H9 (cell line): ENCODE measurements around the gene ITGBL1. TPM values are rescaled to one million over a fixed set of nuclear protein-coding genes. Genes with fewer than 3 reads are reported as not detected.

ENCODE experiments used
- DNase-seq: peaks from one replicate; pipeline ENCODE4 v3.0.0-alpha.2; 2017
- H2AFZ ChIP-seq: one replicate; pipeline ENCODE4 v1.6.1; 2013; ENCODE audit warnings: mild to moderate bottlenecking, low read length, control low read depth, moderate library complexity
- H2AK5ac ChIP-seq: 2 replicates; pipeline ENCODE4 v1.6.1; 2013; ENCODE audit warnings: low read length, control low read depth, mixed read lengths; ENCODE audit not compliant: insufficient read length
- H2BK120ac ChIP-seq: one replicate; pipeline ENCODE4 v1.6.1; 2013; ENCODE audit warnings: low read depth, mild to moderate bottlenecking, low read length, control low read depth, inconsistent platforms; ENCODE audit not compliant: poor library complexity, severe bottlenecking
- H2BK12ac ChIP-seq: 2 replicates; pipeline ENCODE4 v1.6.1; 2013; ENCODE audit warnings: low read length, control low read depth, mixed read lengths, low read depth; ENCODE audit not compliant: insufficient read length
- H2BK15ac ChIP-seq: 2 replicates; pipeline ENCODE4 v1.6.1; 2013; ENCODE audit warnings: low read depth, low read length, control low read depth
- H2BK20ac ChIP-seq: one replicate; pipeline ENCODE4 v1.6.1; 2013; ENCODE audit warnings: low read depth, mild to moderate bottlenecking, low read length, control low read depth, inconsistent platforms; ENCODE audit not compliant: poor library complexity, severe bottlenecking
- H2BK5ac ChIP-seq: 2 replicates; pipeline ENCODE4 v1.6.1; 2013; ENCODE audit warnings: low read length, control low read depth, mixed read lengths; ENCODE audit not compliant: insufficient read length
- H3K14ac ChIP-seq: 2 replicates; pipeline ENCODE4 v1.6.1; 2013; ENCODE audit warnings: low read length, control low read depth; ENCODE audit not compliant: insufficient read depth
- H3K18ac ChIP-seq: 2 replicates; pipeline ENCODE4 v1.6.1; 2013; ENCODE audit warnings: low read depth, mild to moderate bottlenecking, mixed read lengths, low read length, control low read depth; ENCODE audit not compliant: insufficient read length
- H3K23ac ChIP-seq: 2 replicates; pipeline ENCODE4 v1.6.1; 2013; ENCODE audit warnings: low read length, control low read depth, mixed read lengths, low read depth; ENCODE audit not compliant: insufficient read length
- H3K23me2 ChIP-seq: 2 replicates; pipeline ENCODE4 v1.6.1; 2013; ENCODE audit warnings: low read depth, mild to moderate bottlenecking, mixed read lengths, low read length, control low read depth; ENCODE audit not compliant: insufficient read length, poor library complexity, severe bottlenecking
- H3K27ac ChIP-seq: 2 replicates; pipeline ENCODE4 v1.5.1; 2013; ENCODE audit warnings: low read length, control low read depth, mixed read lengths, low read depth; ENCODE audit not compliant: insufficient read length
- H3K27me3 ChIP-seq: 2 replicates; pipeline ENCODE4 v1.6.1; 2013; ENCODE audit warnings: low read length, control low read depth, inconsistent platforms; ENCODE audit not compliant: insufficient read depth
- H3K4ac ChIP-seq: 2 replicates; pipeline ENCODE4 v1.6.1; 2013; ENCODE audit warnings: low read depth, mild to moderate bottlenecking, control low read depth, inconsistent platforms, low read length, moderate library complexity
- H3K4me1 ChIP-seq: 2 replicates; pipeline ENCODE4 v1.6.1; 2013; ENCODE audit warnings: low read length, control low read depth, inconsistent platforms; ENCODE audit not compliant: insufficient read depth
- H3K4me2 ChIP-seq: 2 replicates; pipeline ENCODE4 v1.6.1; 2013; ENCODE audit warnings: low read length, control low read depth, mixed read lengths; ENCODE audit not compliant: insufficient read length, insufficient read depth
- H3K56ac ChIP-seq: 2 replicates; pipeline ENCODE4 v1.6.1; 2013; ENCODE audit warnings: low read depth, mild to moderate bottlenecking, mixed read lengths, low read length, control low read depth; ENCODE audit not compliant: insufficient read length
- H3K79me1 ChIP-seq: 2 replicates; pipeline ENCODE4 v1.6.1; 2013; ENCODE audit warnings: low read depth, mild to moderate bottlenecking, moderate library complexity, low read length, control low read depth, inconsistent platforms; ENCODE audit not compliant: insufficient read depth, poor library complexity, severe bottlenecking
- H3K79me2 ChIP-seq: 2 replicates; pipeline ENCODE4 v1.6.1; 2013; ENCODE audit warnings: low read length, control low read depth, inconsistent platforms; ENCODE audit not compliant: insufficient read depth
- H3K9ac ChIP-seq: 2 replicates; pipeline ENCODE4 v1.6.1; 2013; ENCODE audit warnings: low read length, control low read depth, mixed read lengths; ENCODE audit not compliant: insufficient read length; ENCODE audit errors: extremely low read depth
- H3K9me3 ChIP-seq: one replicate; pipeline ENCODE4 v1.6.1; 2013; ENCODE audit warnings: low read depth, low read length, inconsistent platforms; ENCODE audit not compliant: control insufficient read depth
- H3T11ph ChIP-seq: one replicate; pipeline ENCODE4 v1.6.1; 2013; ENCODE audit warnings: mild to moderate bottlenecking, low read length, control low read depth, inconsistent platforms
- H4K20me1 ChIP-seq: one replicate; pipeline ENCODE4 v1.6.1; 2013; ENCODE audit not compliant: control insufficient read depth, insufficient read length, insufficient read depth
- H4K5ac ChIP-seq: 2 replicates; pipeline ENCODE4 v1.6.1; 2013; ENCODE audit warnings: low read depth, mild to moderate bottlenecking, mixed read lengths, low read length, control low read depth; ENCODE audit not compliant: insufficient read length
- H4K8ac ChIP-seq: replicated peaks from 2 replicates; pipeline ENCODE4 v1.6.1; 2013; ENCODE audit warnings: low read length, control low read depth, mixed read lengths, low read depth; ENCODE audit not compliant: insufficient read length
- H4K91ac ChIP-seq: 2 replicates; pipeline ENCODE4 v1.6.1; 2013; ENCODE audit warnings: low read depth, mild to moderate bottlenecking, moderate library complexity, mixed read lengths, low read length, control low read depth; ENCODE audit not compliant: insufficient read length
- H3K27ac Mint-ChIP-seq, 3 experiments: 2 replicates in 2 of 3; 3 replicates in 1 of 3; pipeline ENCODE4 v1.8.0; 2020 to 2021; ENCODE audit warnings: mixed read lengths in 3 of 3, mild to moderate bottlenecking in 1 of 3, moderate library complexity in 1 of 3
- H3K27me3 Mint-ChIP-seq: 2 replicates; pipeline ENCODE4 v1.8.0; 2021; ENCODE audit warnings: low read depth, mild to moderate bottlenecking, moderate library complexity, mixed read lengths
- H3K36me3 Mint-ChIP-seq, 3 experiments: 2 replicates in 2 of 3; 3 replicates in 1 of 3; pipeline ENCODE4 v1.8.0; 2020 to 2021; ENCODE audit warnings: low read depth in 3 of 3, mixed read lengths in 3 of 3; ENCODE audit not compliant: insufficient read depth in 1 of 3
- H3K4me1 Mint-ChIP-seq, 2 experiments: 2 replicates each; pipeline ENCODE4 v1.8.0; 2020; ENCODE audit warnings: mixed read lengths in 2 of 2
- H3K4me3 Mint-ChIP-seq, 2 experiments: 2 replicates in 1 of 2; 3 replicates in 1 of 2; pipeline ENCODE4 v1.8.0; 2020 to 2021; ENCODE audit warnings: mild to moderate bottlenecking in 2 of 2, mixed read lengths in 2 of 2, moderate library complexity in 1 of 2
- H3K9me3 Mint-ChIP-seq, 2 experiments: 2 replicates in 1 of 2; 3 replicates in 1 of 2; pipeline ENCODE4 v1.8.0; 2020; ENCODE audit warnings: mild to moderate bottlenecking in 2 of 2, mixed read lengths in 2 of 2, moderate library complexity in 1 of 2
- WGBS: extraction: QIAGEN DNeasy Blood & Tissue Kit; methylation state at CpG from one replicate; pipeline ENCODE4 v1.1.7; 2013; ENCODE audit warnings: missing lambda C conversion rate, low lambda C conversion rate, mixed read lengths; ENCODE audit not compliant: insufficient read length; ENCODE audit errors: extremely low coverage; 5-methylcytosine and 5-hydroxymethylcytosine counted together
- total RNA-seq: library from RNA; stranded (reverse); gene quantifications from 2 replicates; pipeline ENCODE4 v1.2.1, GENCODE V29; 2021
- TF ChIP-seq, protein P1 (sequence below): fragments of 200-600 bp; sonication (generic); conservative IDR thresholded peaks from 3 replicates; pipeline ENCODE4 v1.8.0; 2021; ENCODE audit warnings: antibody characterized with exemption, mild to moderate bottlenecking

ITGBL1 gene
- total RNA-seq, 1 experiment from 2014 or later = not detected

DNA sequence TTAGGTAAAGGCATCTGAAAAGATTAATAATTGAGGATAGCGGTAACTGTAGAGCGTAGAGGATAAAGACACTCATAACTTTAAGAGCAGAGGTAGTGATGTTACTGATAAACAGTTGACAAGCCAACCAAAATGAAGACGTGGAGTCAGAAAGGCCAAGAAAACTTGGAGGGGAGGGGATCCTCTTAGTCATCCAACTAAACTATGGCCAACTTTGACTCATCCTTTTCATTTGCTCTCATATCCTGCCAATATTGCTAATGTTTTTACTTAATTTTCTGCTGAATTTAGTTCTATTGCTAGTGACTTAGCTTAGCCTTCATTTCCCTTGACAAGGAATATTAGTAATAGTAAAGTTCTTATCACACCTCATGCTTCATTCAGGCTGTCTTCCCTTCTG lies 13.4 kb downstream of the ITGBL1 start:
- Histone ChIP-seq H2BK12ac (no peak overlapping the region), H4K91ac (no peak overlapping the region), H4K8ac (no peak overlapping the region), H3K9me3 (no peaks in the 10 kb centered on the region), H2BK20ac (no peak overlapping the region), H3T11ph (no peak overlapping the region), H3K27ac (no peak overlapping the region), H2AK5ac (no peak overlapping the region), H2BK15ac (no peak overlapping the region), H3K4ac (no peak overlapping the region), H3K79me2 (no peaks in the 10 kb centered on the region), H3K4me1 (no peaks in the 10 kb centered on the region), H4K20me1 (no peaks in the 10 kb centered on the region), H2BK120ac (no peak overlapping the region), H3K56ac (no peak overlapping the region), H3K18ac (no peak overlapping the region), H3K27me3 (no peaks in the 10 kb centered on the region), H3K79me1 (no peaks in the 10 kb centered on the region), H3K14ac (no peak overlapping the region), H3K4me2 (no peak overlapping the region), H2AFZ (no peak overlapping the region), H2BK5ac (no peak overlapping the region), H3K23me2 (no peaks in the 10 kb centered on the region), H3K9ac (no peak overlapping the region), H4K5ac (no peak overlapping the region), H3K23ac (no peak overlapping the region)
- Mint-ChIP-seq H3K4me1 (no peaks in the 10 kb centered on the region), H3K36me3 (no peaks in the 10 kb centered on the region), H3K4me3 (no peak overlapping the region), H3K27me3 (no peaks in the 10 kb centered on the region), H3K27ac (no peak overlapping the region), H3K9me3 (0 out of 5 replicates have a peak, but pooled peaks cover 0 to under 1% of the 10 kb centered on the region in 2 experiments)
- no peak for DNase-seq
- WGBS = 100% methylated on average over 2 of the region's 3 CpGs
- TF ChIP-seq, protein P1, sequence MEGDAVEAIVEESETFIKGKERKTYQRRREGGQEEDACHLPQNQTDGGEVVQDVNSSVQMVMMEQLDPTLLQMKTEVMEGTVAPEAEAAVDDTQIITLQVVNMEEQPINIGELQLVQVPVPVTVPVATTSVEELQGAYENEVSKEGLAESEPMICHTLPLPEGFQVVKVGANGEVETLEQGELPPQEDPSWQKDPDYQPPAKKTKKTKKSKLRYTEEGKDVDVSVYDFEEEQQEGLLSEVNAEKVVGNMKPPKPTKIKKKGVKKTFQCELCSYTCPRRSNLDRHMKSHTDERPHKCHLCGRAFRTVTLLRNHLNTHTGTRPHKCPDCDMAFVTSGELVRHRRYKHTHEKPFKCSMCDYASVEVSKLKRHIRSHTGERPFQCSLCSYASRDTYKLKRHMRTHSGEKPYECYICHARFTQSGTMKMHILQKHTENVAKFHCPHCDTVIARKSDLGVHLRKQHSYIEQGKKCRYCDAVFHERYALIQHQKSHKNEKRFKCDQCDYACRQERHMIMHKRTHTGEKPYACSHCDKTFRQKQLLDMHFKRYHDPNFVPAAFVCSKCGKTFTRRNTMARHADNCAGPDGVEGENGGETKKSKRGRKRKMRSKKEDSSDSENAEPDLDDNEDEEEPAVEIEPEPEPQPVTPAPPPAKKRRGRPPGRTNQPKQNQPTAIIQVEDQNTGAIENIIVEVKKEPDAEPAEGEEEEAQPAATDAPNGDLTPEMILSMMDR = no peak
